Erythroblast (primary cell): ENCODE results near the gene BEND3.

Experiments
- GATA1 ChIP-seq: IDR thresholded peaks from 2 replicates; pipeline ENCODE4 v1.6.1; 2011; ENCODE audit warnings: low read depth, mild to moderate bottlenecking, control low read depth, low read length, moderate library complexity
- POLR2A ChIP-seq: IDR thresholded peaks from 2 replicates; pipeline ENCODE4 v1.6.1; 2011; ENCODE audit warnings: mild to moderate bottlenecking, low read length

DNA sequence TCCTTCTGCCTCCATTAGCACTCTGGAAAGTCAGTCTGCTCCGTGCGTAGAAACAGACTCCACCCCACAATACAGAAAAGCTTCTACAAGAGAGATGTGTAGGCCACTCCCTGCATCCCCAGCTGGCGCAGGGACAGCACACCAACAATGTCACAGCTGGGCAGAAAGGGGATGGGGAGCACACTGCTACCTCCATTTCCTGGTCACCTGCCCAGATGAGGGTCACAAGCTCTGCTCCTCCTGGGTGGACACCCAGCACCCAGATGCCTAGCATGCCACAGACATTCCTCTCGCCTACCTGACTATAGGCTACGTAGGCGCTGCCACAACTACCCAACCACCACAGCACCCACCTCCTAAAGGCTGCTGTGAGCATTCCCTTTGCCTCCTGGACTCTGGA is 12.2 kb downstream of the BEND3 start:
- TF ChIP-seq POLR2A (no peak), GATA1 (no peak)
